Fibroblast of upper back skin (primary cell): ENCODE data around the gene HIVEP3.

Experiments used
- DNase-seq: peaks from one replicate; pipeline ENCODE4 v3.0.0-alpha.2; 2013

Gene HIVEP3

DNA sequence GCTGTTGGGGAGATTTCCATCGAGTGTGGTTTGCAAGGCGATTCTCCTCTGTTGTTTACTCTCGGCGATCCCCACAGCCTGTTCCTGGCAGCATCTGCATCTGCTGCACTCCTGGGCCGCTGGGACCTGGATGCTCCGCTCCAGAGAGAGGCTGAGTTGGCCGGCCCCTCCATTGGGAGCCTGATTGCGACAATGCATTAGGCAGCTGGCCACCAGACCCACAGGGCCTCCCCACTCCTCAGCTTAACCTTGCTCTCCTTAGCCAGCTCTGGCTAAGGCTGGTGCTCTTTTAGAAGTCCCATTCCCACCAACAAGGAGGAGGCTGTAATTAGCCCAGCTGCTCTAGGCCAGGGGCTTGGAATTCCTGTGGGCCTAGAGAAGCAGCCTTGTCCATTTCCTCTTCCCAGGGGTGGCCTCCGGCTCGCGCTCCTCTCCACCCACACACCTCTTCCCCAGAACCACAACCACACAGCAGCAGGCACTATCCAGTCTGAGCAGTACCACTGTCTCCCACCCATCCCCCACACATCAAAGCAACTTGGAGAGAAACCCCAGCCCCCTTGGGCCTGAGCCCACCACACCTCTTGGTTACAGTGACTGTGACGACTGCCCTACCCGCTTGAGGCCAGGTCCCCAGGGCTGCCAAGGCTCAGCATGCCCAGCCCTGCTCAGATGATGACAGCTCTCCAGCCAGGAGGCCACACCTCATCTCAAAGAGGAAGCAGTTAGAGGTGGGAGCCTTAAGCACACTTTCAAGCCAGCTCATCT is 240.4 kb downstream of the HIVEP3 start:
- DNase-seq = peak; percentile 90

DNA sequence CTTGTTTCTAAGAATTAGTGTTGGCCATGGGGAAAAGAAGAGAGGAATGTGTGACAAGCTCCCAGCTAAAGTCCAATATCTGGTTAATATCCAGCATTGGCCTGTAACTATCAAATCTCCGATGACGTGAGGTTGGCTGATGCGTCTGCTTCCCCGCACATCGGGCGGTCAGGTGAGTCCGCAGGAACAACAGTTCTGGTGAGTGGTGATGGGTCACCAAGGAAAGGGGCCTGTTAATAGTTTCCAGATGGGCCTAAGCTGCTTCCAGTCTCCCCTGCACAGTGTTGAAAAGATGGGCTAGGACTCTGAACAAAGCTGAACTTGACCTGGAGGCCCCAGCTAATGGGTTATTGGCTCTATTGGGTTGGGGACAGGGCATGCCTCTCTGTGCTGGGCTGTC is 241.1 kb downstream of the HIVEP3 start:
- peak; percentile 68 for DNase-seq

DNA sequence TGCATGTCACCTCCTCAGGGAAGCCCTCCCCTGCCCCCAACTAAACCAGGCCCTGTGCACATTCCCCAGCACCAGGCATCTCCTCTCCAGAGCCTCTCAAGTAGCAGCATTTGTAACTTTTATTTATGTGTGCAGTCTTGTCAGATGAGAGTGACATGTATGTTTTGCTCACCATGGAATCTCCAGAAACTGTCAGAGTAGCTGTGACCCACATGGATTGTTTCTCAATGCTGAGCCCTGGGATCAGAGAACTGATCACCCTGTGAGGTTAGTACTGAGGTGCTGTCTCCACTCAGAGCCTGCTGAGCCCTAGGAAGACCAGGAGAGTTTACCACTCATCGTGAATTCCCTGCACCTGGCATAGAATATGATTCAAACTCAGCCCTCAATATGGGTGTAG is 243.3 kb downstream of the HIVEP3 start:
- DNase-seq = no peak

DNA sequence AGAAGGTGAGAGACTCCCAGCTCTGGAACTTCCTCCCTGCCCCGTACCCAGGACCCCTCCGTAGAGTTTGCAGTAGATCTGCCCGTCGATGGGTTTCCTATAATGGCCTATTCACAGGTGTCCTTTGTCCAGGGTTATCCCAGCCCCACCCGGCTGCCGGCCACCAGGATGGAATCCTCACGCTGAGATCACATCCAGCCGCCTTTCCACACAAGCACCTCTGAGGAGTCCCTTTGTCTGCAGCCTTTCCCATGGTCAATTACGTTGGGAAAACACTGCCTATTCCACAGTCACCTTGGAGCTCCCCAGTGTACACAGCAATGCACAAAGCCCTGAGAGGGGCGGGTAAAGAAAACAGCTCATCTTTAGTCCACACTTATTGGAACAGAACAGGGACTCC is 244.2 kb downstream of the HIVEP3 start:
- no peak for DNase-seq

DNA sequence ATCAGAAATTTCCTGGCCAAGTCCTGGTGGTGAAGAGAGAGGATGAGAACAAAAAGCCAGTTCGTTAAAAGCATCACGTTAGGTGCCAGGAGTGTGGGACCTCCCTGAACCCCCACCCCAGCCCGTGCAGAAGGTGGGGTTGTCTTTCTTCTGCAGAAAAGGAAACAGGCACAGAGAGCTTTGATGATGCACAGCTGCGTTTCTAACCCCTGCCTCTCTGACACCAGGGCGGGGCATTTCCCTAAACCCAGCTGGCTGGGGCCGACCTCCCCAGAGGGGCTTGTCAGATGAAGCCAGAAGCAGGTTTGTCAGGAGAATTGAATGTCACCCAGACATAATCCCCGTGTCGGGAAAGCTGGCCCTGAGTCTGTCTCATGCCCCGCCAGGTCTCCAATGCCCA is 244.9 kb downstream of the HIVEP3 start:
- DNase-seq = no peak

DNA sequence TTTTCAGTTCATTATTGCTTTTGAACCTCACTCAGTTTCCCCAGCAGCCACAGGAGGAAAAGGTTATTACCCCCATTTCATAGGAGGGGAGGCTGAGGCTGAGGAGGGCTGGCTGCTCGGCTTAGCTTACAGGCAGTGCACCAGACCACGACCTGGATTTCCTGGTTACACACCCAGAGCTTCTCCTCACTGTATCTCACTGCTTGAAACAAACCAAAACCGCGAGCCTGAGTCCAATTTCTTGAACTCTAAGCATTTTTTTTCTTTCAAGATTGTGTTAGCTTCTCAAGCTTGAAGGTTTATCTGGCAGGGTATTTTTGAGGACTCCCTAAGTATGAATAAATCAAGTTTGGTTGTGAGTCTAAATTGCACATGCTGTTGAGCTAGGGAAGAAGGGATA is 245.3 kb downstream of the HIVEP3 start:
- DNase-seq = peak; percentile 83

DNA sequence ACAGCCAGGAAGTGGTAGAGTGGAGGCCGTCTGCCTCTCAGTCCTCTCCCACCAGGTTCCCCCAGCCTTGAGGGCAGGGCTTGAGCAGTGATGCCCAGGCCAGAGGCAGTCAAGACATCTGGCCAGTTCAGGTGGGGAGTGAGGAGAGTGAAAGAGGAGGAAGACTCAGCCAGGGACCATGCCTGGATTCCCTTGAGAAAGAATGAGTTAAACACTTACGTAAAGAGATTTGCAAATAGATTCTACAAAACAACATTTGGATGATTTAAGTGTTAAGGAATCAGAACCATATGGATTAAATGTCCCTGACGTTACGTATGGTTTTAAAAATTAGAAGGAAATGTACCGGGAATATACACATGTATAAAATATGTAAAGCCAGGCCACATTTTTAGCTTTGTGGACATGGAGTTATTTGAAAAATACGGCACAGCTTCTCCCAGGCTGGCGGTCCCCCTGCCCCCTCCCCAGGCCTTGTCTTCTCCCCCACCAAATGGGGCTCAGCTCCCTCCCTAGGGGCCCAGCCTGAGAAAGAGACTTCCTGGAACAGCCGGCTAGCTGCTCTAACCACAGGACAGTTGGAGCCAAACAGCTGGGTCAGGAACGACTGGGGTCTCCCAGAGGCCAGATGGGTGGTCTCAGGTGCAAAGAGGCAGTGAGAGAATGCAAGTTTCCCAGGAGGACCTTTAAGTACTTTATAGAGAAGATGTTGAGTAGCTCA is 245.9 kb downstream of the HIVEP3 start:
- peak; percentile 99 for DNase-seq

DNA sequence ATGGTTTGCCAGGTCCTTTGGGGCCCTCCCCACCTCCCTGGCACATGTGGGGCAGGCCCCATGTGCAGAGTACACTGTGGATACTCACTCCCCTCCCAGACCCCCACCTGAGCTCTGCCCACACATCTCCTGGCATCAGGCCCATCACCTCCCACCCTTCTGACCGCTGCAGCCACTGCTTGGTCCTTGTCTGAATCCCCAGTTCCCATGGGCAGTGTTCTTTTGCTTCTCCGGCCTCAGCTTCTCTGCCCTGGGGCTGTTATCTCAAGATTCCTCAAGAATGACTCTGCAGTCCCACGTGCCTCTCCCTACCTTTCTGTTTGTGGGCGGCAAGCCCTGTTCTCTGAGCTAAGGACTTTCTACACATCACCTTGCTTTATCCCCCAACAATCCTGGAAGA is 246.5 kb downstream of the HIVEP3 start:
- peak; percentile 72 for DNase-seq

DNA sequence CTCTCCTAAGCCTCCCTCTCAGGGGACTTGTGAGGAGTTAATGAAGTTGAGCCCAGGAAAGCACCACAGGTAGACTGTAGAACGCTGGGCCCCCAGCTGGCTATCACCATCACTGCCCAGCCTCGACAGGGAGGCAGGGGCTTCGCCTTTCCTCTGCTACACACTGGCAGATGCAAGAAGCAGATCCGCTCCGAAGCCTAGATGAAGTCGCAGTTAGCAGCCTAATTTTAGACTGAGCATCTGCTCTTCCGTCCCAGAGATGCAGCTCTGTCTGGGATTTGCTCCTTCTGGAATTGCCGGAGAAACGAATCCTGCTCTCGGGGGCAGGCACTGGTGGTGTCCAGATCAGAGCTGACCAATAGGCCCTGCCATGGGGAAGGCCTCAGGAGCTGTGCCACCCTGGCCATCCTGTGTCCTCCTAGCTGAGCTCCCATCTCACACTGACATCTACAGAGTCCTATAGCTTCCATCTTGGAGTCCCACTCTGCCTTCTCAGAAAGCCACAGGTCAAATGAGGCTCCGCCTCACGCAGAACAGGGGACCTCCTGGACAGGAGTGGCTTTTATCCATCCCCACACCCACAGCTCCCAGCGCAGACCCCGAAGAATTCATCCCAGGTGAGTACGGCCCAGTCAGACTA is 247.5 kb downstream of the HIVEP3 start:
- no peak for DNase-seq

DNA sequence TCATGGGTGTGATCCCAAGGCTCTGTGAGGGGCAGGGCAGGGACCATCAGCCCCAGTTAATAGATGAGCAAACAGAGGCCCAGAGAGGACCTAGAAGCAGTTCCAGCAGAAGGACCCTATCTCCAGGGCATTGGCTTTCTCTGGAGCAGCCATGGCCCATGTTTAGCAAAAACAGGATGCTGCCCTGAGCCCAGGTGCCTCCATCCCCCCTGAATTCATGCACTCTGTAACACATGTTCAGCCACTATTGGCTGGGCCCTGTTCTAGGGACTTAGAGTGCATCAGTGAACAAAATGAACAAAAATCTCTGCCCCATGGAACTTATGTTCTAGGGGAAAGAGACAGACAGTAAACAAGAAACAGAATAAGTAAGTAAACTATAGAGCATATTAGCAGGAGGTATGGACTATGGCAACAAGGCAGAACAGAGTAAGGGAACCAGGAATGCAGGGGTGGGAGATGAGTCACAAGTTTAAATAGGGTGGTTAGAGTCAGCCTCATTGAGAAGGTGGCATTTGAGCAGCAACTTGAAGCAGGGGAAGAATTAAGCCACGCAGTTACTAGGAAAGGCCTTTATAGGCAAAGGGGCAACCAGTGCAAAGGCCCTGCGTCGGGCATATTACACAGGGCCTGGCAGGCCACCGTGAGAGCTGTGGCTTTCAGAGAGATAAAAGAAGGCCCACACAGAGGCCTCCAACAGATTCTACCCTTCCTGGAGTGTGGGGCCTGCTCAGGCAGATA is 248.3 kb downstream of the HIVEP3 start:
- DNase-seq = peak; percentile 80

DNA sequence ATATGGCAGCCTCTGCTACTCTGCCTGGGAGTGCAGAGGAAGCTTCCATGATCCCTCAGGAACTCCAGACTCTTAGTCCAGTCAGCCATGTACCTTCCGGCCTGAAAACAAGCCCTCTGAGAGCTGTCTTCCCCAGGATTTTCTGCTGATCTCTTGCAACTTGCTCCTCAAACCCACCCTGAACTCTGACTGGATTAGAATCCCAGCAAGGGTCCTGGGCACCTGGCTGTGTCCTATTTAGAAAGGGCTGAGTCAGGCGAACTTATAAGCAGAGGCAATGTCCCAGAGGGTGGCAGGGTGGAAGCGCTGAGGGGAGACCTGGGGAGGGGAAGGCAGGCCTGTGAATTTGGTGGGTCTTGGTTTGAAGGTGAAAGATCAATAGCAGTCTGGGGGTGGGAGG is 249.8 kb downstream of the HIVEP3 start:
- DNase-seq = no peak

DNA sequence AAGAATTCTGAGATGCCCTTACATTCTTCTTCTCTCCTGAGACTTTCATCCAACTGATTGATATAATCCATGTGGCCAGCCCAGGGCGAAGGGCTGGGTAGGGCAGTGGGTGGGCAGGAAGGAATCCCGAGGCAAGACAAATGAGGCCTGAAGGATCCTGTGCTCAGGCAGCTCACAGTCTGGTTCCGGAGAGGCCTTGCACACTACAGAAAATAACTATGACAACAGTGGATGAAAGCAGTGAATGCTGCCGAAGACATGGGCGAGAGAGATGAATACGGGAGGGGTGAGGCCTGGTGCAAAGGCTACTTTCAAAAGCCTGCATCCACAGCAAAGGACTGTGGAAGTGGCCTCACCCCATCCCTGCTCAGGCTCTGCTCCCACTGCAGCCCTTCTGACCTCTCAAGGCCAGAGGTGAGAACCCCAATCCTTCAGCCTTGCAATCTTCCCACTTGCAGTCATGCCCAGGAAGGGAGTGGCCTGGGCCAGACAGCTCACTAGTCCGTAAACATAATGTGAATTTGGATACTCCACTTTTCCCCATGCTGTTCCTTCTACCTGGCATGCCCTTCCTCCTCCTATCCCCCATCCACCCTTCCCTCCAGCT is 250.6 kb downstream of the HIVEP3 start:
- DNase-seq = no peak

DNA sequence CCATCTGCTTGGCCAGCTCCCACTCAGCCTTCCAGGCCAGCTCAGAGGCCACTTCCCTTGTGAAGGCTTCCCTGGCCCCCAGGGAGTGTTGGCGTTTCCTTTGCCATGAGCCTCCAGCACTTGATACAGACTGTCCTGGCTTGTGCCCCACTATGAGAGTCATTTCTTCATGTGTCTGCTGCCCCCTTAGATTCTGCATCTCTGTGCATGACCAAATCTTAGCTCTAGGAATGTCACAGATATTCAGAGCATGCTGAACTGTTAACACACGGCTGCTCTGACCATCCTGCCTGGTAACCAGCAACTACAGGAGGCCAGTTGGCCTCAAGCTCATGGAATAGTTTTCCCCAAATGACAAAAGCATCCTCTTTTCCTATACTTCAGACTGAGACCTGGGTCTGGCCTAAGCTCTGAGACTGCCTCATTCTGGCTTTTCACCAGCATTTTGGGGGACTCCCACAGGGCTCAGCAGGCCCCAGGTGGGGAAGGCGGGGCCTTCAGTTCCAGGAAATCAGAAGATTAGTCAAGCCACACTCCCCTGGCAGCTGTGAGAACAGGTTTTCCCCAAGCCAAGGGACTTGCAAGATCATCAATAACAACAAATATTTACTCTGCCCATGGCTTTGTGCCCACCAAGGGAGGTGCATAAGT is 251.6 kb downstream of the HIVEP3 start:
- peak; percentile 68 for DNase-seq

DNA sequence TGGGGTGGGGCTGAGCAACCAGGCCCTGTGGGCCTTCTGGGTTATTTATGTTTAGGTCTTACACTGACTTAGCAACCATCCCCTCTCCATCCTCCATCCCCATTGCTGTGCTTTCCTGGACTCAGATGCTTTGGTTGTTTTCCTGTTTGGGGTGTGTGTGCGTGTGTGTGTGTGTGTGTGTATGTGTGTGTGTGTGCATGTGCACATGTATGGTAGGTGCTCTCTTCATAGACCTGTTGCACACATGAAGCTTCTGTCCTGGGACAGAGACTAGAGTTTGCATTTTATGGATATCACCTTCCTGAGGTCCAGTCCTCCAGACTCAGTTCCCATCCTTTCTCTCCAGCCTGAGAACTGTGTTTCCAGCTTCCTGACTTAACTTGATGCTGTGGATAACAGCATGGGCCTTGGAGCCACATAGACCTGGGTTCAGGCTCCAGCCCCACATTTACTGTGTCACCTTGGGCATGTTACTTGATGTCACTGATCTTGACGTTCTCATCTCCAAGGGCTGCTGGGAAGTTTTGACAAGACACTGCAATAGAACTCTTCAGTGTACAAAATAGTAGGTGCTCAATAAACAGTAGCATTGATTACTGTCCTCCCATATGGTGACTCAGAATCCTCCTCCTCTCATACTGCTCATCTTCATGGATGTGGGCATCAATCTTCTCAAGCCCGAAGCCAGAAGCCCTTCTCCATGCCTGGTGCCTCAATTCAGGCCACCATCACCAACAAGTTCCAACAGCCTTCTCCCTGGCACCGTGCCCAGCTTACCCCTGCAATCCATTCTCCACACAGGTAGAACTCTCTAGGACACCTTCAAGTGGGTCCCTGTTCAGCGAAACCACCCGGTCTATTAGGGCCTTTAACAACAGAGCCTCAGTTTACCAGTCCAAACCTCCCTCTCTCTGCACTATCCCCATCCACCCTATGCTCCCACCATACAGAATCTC is 252.5 kb downstream of the HIVEP3 start:
- DNase-seq = no peak

DNA sequence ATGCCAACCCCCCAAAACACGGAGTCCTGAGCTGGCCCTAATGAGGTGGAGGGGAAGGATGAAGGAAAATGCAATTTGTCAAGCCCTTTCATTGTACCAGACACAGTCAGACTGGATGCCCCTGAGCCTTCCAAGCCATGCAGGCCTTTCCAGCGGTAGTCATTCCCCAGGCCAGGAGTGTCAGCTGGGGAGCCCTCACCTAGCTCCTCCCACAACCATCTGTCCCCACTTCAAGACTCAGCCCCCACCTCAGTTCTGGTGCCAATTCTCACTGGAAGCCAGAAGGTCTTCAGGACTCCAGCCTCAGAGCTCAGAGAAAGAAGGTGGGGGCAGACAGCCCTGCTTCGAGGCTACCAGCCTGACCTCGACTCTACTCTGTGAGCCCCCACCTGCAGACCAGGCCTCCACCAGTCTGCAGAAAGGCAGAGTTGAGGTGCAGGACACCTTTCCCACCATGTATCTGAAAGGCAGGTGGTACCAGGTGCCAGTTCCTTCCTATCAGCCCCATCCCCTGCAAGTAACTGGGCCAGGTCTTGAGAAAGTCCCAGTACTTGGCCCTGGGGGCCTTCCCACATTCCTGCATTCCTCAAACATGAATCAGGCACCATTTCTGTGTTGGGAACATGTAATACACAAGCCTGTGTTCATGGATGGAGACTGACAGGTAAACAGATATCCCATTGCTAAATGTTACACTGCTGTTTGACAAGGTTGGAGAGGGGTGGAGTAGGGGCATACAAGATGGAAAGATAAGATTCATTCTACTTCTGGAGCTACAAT is 253.7 kb downstream of the HIVEP3 start:
- DNase-seq = peak; percentile 87

DNA sequence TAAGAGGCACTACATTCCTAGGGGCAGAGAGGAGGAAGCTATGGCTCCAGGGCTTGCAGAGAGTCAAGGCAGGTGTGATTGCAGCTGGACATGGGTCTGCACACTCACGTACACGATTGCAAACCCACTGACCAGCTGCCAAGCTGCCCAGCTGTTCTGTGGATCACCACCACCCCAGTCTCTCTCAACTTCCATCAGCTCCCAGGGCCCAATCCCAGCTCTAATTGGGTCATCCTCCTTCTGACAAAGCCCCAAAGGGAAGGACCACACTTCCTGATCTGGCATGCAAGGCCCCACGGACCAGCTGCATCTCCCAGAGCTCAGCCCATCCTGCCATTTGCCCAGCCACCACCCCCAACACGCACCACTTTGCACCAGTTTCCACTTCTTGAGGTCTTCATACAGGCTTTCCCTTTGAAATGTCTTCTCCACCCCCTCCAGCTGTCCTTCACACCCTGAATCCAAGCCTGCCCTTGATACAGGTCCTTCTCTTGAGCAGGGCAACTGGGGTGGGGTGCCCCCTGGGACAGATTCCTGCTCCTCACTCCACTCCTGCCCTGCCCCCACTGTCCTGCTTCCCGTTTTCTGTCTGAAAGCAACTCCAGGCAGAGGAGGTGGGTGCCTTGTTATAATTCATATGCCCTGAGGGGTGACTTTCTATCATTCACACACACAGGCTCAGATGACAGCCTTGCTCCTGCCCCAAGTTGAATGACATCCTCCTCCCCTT is 254.9 kb downstream of the HIVEP3 start:
- DNase-seq = no peak

DNA sequence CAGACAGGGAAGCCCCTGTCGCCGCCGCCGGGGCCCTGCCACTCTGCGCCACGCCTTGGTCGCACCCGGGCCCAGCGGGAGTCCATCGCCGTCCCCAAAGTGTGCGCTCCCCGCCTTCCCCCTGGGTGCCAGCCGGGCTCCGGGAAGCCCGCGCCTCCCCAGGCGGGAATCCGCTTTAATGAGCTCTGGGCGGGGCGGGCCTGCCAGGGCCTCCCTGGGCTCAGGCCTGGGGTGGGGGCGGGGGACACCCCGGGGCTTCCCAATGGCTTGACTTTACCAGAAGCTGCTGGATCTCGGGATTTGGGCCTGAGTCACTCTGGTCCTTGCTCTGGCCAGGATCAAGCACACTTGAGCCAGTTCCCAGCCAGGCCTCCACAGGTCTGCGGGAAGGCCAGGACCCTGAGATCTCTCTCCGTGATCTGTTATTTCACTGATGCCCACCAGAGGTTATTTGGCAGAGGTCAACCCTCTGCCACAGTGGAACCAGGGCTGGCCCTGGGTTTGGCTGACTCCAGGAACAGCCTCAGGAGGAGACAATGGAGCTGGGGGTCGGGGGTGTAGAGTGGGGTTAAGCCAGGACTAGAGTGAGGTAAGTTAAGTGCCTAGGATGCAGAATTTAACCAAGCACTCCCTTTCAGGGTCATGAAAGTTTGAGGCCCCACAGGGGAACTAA is 255.8 kb downstream of the HIVEP3 start:
- DNase-seq = peak; percentile 68

DNA sequence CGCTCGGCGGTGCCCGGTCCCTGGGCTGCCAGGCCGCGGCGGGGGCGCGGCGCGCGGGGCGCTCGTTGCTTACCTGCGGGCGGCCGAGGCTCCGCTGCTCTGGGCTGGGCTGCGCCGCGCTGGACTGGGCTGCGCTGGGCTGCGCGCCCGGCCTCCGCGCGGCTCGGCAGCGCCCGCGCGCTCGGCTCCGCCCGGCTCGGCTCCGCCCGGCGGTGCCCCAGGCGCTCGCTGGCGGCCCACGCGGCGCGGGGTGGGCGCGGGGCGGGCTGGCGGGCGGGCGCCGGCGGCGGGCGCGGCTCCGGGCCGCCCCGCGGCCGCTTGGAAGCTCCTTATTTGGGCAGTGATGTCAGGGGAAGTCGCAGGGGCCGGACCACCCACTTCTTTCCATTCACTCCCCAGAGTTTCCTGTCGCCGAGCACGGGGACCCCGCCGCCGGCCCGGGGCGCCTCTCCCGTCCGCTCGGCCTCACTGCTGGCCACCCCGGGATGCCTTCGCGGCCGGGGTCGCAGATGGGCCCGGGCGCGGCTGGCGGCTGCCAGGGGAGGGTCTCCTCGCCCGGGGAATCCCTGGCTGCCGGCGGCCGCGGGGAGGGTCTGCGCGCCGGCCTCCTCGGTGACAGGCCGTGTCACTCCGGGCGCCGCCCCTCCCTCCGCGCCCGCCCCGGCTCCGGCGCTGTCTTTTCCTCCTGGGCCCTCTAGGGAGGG is 256.5 kb downstream of the HIVEP3 start:
- peak; percentile 78 for DNase-seq
